ENCODE results near the gene ASTN1. TPM values are rescaled to one million over a fixed set of nuclear protein-coding genes. Genes with fewer than 3 reads are reported as not detected.

ASTN1 gene
- total and polyA plus RNA-seq, 9 donors: 3.8 to 8.5 (median 6.2) TPM

GRCh38 chr1:176885341-176885740 is 279.2 kb downstream of the ASTN1 start:
- 46% methylated on average over 3 of the region's 3 CpGs for WGBS (ENCODE audit: insufficient coverage)
- no peak overlapping the region for H3K4me3 ChIP-seq (ENCODE audit: low read length)
- DNase-seq: peak; percentile 39
- H3K36me3 ChIP-seq (ENCODE audit: control insufficient read depth, insufficient read depth, low read length): no peaks in the 10 kb centered on the region
- H3K9me3 ChIP-seq (replicated peaks; ENCODE audit: control insufficient read depth, low read depth, low read length): no peaks in the 10 kb centered on the region
- H3K27ac ChIP-seq (ENCODE audit: low read length): peak overlapping the region; percentile 33
- H3K4me1 ChIP-seq (ENCODE audit: control insufficient read depth, insufficient read depth, low read length): no peaks in the 10 kb centered on the region
- H3K27me3 ChIP-seq (ENCODE audit: control insufficient read depth, insufficient read depth, low read length): no peaks in the 10 kb centered on the region

GRCh38 chr1:176884911-176885310 is 279.6 kb downstream of the ASTN1 start:
- H3K27me3 ChIP-seq (ENCODE audit: control insufficient read depth, insufficient read depth, low read length): no peaks in the 10 kb centered on the region
- no peaks in the 10 kb centered on the region for H3K4me1 ChIP-seq (ENCODE audit: control insufficient read depth, insufficient read depth, low read length)
- H3K9me3 ChIP-seq (replicated peaks; ENCODE audit: control insufficient read depth, low read depth, low read length): no peaks in the 10 kb centered on the region
- peak; percentile 89 for DNase-seq
- H3K36me3 ChIP-seq (ENCODE audit: control insufficient read depth, insufficient read depth, low read length): no peaks in the 10 kb centered on the region
- no CpG with 5 or more reads among the region's 1 CpG for WGBS (ENCODE audit: insufficient coverage)
- no peak overlapping the region for H3K4me3 ChIP-seq (ENCODE audit: low read length)
- peak overlapping the region; percentile 33 for H3K27ac ChIP-seq (ENCODE audit: low read length)

GRCh38 chr1:176884286-176884685 is 280.2 kb downstream of the ASTN1 start:
- Histone ChIP-seq H3K4me3 (ENCODE audit: low read length) (no peak overlapping the region), H3K9me3 (replicated peaks; ENCODE audit: control insufficient read depth, low read depth, low read length) (no peaks in the 10 kb centered on the region), H3K27me3 (ENCODE audit: control insufficient read depth, insufficient read depth, low read length) (no peaks in the 10 kb centered on the region), H3K27ac (ENCODE audit: low read length) (no peak overlapping the region), H3K36me3 (ENCODE audit: control insufficient read depth, insufficient read depth, low read length) (no peaks in the 10 kb centered on the region), H3K4me1 (ENCODE audit: control insufficient read depth, insufficient read depth, low read length) (no peaks in the 10 kb centered on the region)
- DNase-seq: no peak
- WGBS (ENCODE audit: insufficient coverage): 75% methylated on average over 4 of the region's 4 CpGs

GRCh38 chr1:176880955-176881595 is 283.4 kb downstream of the ASTN1 start:
- H3K4me3 ChIP-seq (ENCODE audit: low read length): no peak overlapping the region
- WGBS (ENCODE audit: insufficient coverage): 3% methylated on average over 3 of the region's 9 CpGs
- H3K27ac ChIP-seq (ENCODE audit: low read length): no peak overlapping the region
- DNase-seq: peak; percentile 69
- H3K27me3 ChIP-seq (ENCODE audit: control insufficient read depth, insufficient read depth, low read length): no peaks in the 10 kb centered on the region
- no peaks in the 10 kb centered on the region for H3K4me1 ChIP-seq (ENCODE audit: control insufficient read depth, insufficient read depth, low read length)
- H3K9me3 ChIP-seq (replicated peaks; ENCODE audit: control insufficient read depth, low read depth, low read length): no peaks in the 10 kb centered on the region
- no peaks in the 10 kb centered on the region for H3K36me3 ChIP-seq (ENCODE audit: control insufficient read depth, insufficient read depth, low read length)

GRCh38 chr1:176879784-176880620 is 284.5 kb downstream of the ASTN1 start:
- H3K4me3 ChIP-seq (ENCODE audit: low read length): no peak overlapping the region
- H3K4me1 ChIP-seq (ENCODE audit: control insufficient read depth, insufficient read depth, low read length): no peaks in the 10 kb centered on the region
- no peaks in the 10 kb centered on the region for H3K27me3 ChIP-seq (ENCODE audit: control insufficient read depth, insufficient read depth, low read length)
- no peaks in the 10 kb centered on the region for H3K36me3 ChIP-seq (ENCODE audit: control insufficient read depth, insufficient read depth, low read length)
- H3K9me3 ChIP-seq (replicated peaks; ENCODE audit: control insufficient read depth, low read depth, low read length): no peaks in the 10 kb centered on the region
- 85% methylated on average over 4 of the region's 13 CpGs for WGBS (ENCODE audit: insufficient coverage)
- H3K27ac ChIP-seq (ENCODE audit: low read length): no peak overlapping the region
- DNase-seq: no peak

GRCh38 chr1:176878750-176879536 is 285.6 kb downstream of the ASTN1 start:
- Histone ChIP-seq H3K27ac (ENCODE audit: low read length) (no peak overlapping the region), H3K9me3 (replicated peaks; ENCODE audit: control insufficient read depth, low read depth, low read length) (no peaks in the 10 kb centered on the region), H3K4me1 (ENCODE audit: control insufficient read depth, insufficient read depth, low read length) (no peaks in the 10 kb centered on the region), H3K27me3 (ENCODE audit: control insufficient read depth, insufficient read depth, low read length) (no peaks in the 10 kb centered on the region), H3K4me3 (ENCODE audit: low read length) (no peak overlapping the region), H3K36me3 (ENCODE audit: control insufficient read depth, insufficient read depth, low read length) (no peaks in the 10 kb centered on the region)
- DNase-seq: no peak
- 81% methylated on average over 10 of the region's 12 CpGs for WGBS (ENCODE audit: insufficient coverage)

GRCh38 chr1:176877557-176877956 is 287.0 kb downstream of the ASTN1 start:
- no peaks in the 10 kb centered on the region for H3K9me3 ChIP-seq (replicated peaks; ENCODE audit: control insufficient read depth, low read depth, low read length)
- H3K27ac ChIP-seq (ENCODE audit: low read length): no peak overlapping the region
- H3K4me1 ChIP-seq (ENCODE audit: control insufficient read depth, insufficient read depth, low read length): no peaks in the 10 kb centered on the region
- no peak for DNase-seq
- no CpG with 5 or more reads among the region's 3 CpGs for WGBS (ENCODE audit: insufficient coverage)
- no peaks in the 10 kb centered on the region for H3K36me3 ChIP-seq (ENCODE audit: control insufficient read depth, insufficient read depth, low read length)
- H3K4me3 ChIP-seq (ENCODE audit: low read length): no peak overlapping the region
- H3K27me3 ChIP-seq (ENCODE audit: control insufficient read depth, insufficient read depth, low read length): no peaks in the 10 kb centered on the region

- Histone ChIP-seq H3K4me3 (ENCODE audit: low read length) (no peak overlapping the region), H3K36me3 (ENCODE audit: control insufficient read depth, insufficient read depth, low read length) (no peaks in the 10 kb centered on the region), H3K9me3 (replicated peaks; ENCODE audit: control insufficient read depth, low read depth, low read length) (no peaks in the 10 kb centered on the region), H3K4me1 (ENCODE audit: control insufficient read depth, insufficient read depth, low read length) (no peaks in the 10 kb centered on the region), H3K27ac (ENCODE audit: low read length) (no peak overlapping the region), H3K27me3 (ENCODE audit: control insufficient read depth, insufficient read depth, low read length) (no peaks in the 10 kb centered on the region)
- DNase-seq: no peak
- 100% methylated on average over 1 of the region's 4 CpGs for WGBS (ENCODE audit: insufficient coverage)
Measured at GRCh38 chr1:176876966-176877515, 287.5 kb downstream of the ASTN1 start.

- no peak overlapping the region for H3K27ac ChIP-seq (ENCODE audit: low read length)
- H3K4me3 ChIP-seq (ENCODE audit: low read length): no peak overlapping the region
- H3K9me3 ChIP-seq (replicated peaks; ENCODE audit: control insufficient read depth, low read depth, low read length): no peaks in the 10 kb centered on the region
- no peak for DNase-seq
- no peaks in the 10 kb centered on the region for H3K4me1 ChIP-seq (ENCODE audit: control insufficient read depth, insufficient read depth, low read length)
- no peaks in the 10 kb centered on the region for H3K27me3 ChIP-seq (ENCODE audit: control insufficient read depth, insufficient read depth, low read length)
- 93% methylated on average over 3 of the region's 4 CpGs for WGBS (ENCODE audit: insufficient coverage)
- H3K36me3 ChIP-seq (ENCODE audit: control insufficient read depth, insufficient read depth, low read length): no peaks in the 10 kb centered on the region
Measured at GRCh38 chr1:176869577-176869976, 294.9 kb downstream of the ASTN1 start.
